ENCODE data around the gene FXYD5.
A peak's percentile ranks its signal among the peaks of the same experiment; 100 is the strongest.
"Not testable (repeated sequence)": the region's sequence is repeated elsewhere in the genome, so short reads cannot be mapped to it uniquely, and the experiment has no call there.

FXYD5 gene

DNA sequence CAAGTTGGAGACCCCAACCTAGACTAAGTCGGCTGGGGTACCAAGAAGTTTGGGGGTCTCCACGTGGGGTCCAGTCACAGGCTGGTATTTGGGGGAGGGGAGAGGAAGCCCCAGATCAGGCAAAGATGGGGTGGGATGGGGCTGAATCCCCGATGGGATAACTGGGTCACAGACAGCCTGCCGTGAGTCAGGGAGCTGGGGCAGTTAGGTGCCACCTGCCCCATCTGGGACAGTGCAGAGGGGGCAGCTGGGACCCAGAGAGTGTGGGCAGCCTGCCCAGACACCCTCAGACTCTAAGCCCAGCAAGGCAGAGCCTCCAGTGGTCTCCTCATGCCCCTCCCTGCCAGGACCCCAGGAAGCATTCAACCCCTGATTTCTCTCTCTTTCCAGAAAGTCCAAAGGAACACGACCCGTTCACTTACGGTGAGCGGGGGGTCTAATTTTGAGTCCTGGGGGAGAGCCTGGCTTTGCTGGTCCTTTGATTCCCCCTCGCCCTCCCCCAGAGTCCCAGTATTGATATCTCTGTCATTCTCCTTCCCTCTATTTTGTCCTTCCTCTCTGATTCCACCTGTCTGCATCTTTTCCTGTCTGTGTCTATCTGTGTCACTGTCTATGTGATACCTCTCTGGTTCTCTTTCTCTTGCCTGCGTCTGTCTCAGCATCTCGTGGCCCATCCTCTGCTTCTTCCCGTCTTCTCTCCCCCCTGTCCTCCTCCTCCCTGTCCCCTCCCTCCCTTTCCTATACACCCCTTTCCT, 14.2 kb upstream of the FXYD5 start:
- DNase-seq: no peak

DNA sequence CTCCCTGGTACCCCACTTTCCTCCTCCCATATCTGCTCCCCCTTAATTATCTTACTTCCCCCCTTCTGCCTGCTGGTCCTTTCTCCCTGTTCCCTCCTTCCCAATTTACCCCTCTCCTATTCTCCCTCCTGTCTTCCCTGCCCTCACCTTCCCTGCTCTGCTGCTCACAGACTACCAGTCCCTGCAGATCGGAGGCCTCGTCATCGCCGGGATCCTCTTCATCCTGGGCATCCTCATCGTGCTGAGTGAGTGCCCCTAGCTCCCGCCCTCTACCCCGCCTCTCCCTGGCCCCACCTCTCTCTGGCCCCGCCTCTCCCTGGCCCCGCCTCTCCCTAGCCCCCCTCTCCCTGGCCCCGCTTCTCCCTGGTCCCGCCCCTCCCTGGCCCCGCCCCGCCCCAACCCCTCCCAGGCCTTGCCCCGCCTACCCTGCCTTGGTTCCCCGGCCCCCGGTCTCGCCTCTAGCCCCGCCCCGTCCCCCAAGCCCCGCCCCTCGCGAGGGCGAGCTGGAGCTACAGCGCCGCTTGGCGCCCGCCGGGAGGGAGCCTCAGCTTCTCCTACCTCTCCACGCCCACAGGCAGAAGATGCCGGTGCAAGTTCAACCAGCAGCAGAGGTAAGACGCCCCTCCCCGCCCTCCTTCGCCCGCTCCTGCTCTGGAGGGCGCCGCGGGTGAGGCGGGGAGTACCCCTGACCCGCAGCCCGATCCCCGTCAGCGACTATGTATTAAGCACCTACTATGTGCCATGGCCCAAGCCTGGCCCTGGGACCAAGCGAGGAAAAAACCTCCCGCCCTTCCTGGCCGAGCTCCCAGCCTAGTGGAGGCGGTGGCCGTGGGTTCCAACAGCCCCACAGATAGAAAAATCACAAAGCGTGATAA, 13.3 kb upstream of the FXYD5 start:
- DNase-seq: peak; percentile 88 to 97 (median 95)

DNA sequence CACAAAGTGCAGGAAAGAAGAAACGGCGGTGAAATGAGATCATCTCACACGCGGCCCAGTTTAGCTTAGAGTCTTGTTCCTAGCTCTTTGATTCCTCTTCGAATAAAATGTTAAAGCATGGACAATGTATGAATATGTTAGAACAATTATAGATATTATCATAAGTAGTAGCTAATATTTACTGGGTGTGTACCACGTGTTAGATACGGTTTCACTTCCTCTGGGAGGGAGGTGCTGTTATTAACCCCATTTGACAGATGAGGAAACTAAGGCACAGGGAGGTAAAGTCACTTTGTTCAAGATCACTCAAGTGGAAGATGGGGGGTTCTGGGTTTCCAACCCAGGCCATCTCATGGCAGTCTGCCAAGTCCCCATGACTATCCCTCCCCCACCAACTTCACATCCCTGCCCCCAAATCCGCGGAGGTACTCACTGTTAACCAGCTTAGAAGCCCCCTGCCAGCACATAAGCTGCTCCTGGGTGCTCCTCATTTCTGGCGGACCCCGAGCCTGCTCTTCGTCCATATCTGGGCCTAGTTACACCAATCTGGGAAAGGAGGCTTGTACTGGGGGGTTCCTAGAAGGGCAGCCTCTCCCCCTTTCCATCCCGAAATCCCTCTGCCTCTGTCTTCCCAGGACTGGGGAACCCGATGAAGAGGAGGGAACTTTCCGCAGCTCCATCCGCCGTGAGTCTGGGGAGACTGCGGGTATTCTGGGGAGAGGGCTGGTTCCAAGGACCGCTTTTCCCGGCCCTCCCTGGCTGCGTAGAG, 12.5 kb upstream of the FXYD5 start:
- DNase-seq: peak in 3 of 6 experiments; percentile 4 to 31 (median 12)

DNA sequence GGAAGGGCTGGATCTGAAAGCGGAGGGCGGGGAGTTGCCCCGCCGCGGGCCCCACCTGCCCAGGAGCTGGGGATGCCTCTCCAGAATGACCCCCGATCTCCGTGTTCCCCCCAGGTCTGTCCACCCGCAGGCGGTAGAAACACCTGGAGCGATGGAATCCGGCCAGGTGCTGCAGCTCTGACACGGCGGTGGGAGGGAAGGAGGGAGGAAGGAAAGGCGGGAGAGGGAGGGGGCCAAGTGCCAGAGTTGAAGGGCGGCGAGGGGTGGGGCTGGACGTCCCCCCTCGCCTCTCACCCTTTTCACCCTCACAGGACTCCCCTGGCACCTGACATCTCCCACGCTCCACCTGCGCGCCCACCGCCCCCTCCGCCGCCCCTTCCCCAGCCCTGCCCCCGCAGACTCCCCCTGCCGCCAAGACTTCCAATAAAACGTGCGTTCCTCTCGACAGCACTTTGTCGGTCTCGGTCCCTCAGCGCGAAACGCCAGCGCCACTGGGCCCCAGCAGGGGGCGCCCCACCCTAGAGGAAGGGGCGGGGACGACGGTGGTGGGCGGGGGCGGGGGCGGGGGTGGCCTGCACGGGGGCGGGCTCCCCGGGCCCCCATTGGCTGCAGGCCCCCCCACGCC, 11.8 kb upstream of the FXYD5 start:
- DNase-seq: peak; percentile 20 to 76 (median 68)

DNA sequence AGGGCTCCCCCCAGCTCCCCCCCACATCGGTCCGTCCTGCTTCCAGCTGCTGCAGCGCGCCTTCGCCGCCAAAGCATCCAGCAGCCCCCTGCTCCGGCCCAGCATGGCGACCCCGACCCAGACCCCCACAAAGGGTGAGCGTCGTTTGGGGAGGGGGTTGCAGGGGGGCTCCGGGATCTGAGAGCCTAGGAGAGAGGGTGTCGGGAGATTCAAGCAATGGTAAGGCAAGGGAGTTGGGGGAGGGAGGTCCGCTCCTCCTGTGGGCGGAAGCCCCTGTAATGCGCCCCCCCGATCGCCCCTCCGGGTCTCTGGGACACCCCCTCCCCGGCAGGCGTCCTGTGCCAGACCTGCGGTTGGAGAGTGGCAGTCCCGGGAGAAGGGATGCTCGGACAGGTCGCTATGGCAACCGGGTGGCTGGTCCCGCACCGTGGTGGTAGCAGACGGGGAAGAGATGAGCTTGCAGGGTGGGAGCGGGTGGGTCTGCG, 11.3 kb upstream of the FXYD5 start, which contains the start of gene FXYD7:
FXYD7 (plus strand) TSS at position 25 of the 485 bp plus-strand sequence; CDS start at position 104, 79 bp downstream.
- DNase-seq: peak in 3 of 6 experiments; percentile 29 to 34 (median 31)

DNA sequence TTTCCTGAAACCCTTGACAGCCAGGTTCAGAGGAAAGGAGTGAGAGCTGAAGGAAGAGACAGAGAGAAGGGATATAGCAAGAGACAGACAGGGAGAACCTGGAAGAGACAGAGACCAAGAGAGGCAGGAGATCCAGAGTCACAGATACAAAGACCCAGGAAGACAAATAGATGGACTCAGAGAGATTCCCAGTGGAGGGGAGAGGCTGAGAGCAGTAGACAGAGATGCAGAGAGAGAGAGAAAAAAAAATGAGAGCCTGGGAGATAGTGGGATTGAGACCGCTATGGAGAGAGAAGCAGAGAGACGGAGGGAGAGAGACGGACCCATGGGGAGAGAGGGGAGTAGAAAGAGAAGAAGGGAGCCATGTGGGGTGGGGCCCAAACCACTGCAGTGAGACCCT, 10.7 kb upstream of the FXYD5 start:
- no peak for DNase-seq

DNA sequence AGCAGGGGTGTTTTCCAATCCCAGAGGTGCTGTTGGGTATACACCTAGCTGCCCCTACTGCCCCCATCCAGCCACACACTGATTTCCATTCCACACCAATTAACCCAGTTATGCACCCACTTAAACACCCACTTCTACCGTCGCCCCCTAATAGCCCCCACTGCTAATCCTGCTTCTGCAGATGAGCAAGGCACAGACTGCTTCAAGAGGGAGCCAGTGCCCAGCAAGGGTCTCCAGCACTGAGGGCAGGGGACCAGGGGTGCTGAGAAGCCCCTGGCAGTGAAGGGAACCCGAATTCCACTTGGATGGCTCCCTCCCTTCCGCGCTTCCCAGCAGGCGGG, 10.3 kb upstream of the FXYD5 start:
- no peak for DNase-seq

DNA sequence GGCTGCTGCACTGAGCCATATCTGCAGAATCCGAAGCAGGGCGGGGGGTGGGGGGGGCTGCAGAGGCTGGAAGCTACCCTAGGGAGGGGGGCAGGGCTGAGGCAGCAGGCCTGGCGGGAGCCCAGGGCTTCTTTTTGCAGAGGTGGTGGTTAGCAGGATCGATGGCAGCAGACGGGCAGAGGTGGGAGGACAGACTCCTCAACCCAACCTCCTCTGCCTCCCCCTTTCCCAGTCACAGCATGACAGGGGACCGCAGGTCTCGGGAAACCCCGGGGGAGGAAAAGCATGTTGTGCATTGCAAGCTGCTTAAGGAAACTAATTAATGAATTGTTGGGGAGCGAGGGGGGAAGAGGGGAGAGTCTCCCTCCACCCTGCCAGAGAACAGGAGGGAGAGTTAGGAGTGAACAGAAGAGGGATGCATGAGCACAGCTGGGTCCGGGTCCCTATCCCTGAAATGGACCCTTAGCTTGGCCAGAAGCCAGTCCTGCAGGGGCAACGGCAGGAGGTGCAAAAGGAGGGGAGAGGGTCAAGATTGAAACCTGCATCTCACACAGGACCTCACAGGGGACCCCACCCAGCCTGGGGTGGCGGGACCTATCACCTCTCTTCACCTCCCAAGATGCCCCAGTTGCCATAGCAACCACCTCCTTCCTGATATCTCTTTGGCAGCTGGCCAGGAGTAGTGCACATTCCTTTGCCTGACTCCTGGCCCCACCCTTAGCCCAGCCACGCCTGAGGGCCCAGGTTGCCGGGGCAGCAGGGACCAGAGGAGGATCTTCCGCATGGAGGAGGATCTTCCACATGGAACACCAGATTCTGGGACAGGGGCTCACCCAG, 9.7 kb upstream of the FXYD5 start:
- DNase-seq: peak in 4 of 6 experiments; percentile 13 to 46 (median 22)

DNA sequence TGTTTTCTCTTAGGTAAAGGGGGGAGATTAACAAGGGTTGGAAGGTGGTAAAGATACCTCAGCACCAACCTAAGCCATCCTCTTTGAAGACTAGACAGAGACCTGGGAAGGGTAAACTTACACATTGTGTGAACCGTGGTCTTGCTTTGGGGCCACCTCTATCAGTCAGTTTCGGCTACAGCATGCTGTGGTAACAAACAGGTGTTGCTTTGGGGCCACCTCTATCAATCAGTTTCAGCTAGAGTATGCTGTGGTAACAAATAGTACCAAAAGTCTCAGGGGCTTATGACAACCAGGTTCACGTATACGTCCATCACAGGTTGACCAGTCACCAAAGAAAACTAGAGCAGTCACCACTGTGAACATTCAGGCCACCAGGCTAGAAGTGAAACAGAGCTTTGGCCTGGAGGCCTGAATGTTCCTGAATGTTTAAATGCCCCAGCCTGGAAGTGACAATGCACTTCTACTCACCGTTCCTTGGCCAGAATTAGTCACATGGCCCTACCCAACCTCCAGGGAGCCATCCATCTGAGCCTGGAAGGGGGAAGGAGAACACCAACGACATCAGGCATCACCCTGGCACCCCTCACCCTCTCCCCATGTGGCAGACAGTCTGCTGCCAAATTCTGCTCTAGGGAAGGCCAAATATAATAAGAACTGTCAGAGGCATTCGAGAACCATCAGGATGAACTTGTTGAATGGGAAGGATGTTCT, 7.6 kb upstream of the FXYD5 start:
- no peak for DNase-seq

DNA sequence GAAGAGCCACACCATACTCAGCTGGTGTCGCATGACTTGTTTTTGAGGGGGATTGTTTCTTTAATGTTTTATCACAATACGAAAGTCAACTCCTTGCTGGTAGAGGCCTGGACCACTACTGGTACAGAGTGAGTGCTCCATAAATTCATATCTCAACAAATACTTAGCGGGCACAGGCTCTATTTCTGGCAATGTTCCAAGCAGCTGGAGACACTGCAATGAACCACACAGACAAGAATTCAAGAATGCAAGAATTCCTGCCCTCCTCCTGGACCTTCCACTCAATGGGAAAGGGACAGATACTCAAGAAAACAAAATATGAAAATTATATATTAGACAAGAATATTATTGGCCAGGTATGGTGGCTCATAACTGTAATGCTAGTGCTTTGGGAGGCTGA, 5.1 kb upstream of the FXYD5 start:
- DNase-seq: no peak

DNA sequence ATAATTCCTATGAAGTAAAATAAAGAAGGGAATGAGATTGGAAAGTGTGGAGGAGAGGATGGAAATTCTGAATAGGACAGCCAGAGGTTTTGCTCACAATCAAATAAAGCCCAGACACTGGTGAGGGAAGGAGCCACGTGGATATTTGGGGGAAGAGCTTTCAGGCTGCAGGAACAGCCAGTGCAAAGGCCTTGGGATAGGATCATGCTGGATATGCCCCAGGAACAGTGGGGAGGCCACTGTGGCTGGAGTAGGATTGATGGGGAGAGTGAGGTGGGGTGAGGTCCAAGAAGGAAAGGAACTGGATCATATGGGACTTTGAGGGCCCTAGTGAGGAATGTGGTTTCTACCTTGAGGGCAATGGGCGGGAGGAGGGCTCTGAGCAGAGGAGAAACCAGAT, 4.1 kb upstream of the FXYD5 start:
- DNase-seq: no peak

DNA sequence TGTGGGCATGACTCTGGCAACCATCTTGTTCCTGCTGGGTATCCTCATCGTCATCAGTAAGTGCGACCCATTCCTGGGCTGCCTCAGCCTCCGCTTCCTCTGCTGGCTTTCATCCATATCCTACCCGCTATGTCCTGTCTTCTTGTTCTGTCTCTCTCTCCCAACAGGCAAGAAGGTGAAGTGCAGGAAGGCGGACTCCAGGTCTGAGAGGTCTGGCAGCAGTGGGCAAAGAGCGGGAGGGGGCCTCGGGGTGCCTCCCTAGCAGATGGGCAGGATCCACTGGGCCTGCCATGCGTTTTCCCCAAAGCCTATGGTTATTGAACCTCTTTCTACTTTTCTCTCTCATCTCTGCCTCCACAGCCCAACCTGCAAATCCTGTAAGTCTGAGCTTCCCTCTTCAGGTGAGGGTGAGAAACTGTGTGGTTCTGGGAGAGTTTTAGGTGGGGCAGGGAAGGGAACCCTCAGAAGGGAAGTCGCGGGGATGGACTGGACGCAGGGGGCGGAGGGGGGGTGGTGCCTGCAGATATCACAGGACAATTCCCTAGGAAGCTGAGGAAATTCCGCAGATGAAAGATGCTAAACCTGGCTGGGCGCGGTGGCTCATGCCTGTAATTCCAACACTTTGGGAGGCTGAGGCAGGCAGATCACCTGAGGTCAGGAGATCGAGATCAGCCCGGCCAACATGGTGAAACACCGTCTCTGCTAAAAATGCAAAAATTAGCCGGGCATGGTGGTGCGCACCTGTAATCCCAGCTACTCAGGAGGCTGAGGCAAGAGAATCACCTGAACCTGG, 3.1 kb upstream of the FXYD5 start:
- DNase-seq: no peak

DNA sequence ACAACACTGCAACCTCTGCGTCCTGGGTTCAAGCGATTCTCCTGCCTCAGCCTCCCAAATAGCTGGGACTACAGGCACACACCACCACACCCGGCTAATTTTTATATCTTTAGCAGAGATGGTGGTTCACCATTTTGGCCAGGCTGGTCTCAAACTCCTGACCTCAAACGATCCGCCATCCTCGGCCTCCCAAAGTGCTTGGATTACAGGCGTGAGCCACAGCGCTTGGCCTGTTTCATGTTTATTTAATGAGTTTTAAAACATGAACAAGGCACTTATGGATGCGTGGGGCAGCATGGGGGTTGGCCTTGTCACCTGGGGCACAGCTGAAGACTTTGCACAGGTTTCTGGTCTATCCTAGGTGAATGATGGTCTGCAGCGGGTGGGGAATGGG, 1.4 kb upstream of the FXYD5 start:
- DNase-seq: not testable (repeated sequence)

DNA sequence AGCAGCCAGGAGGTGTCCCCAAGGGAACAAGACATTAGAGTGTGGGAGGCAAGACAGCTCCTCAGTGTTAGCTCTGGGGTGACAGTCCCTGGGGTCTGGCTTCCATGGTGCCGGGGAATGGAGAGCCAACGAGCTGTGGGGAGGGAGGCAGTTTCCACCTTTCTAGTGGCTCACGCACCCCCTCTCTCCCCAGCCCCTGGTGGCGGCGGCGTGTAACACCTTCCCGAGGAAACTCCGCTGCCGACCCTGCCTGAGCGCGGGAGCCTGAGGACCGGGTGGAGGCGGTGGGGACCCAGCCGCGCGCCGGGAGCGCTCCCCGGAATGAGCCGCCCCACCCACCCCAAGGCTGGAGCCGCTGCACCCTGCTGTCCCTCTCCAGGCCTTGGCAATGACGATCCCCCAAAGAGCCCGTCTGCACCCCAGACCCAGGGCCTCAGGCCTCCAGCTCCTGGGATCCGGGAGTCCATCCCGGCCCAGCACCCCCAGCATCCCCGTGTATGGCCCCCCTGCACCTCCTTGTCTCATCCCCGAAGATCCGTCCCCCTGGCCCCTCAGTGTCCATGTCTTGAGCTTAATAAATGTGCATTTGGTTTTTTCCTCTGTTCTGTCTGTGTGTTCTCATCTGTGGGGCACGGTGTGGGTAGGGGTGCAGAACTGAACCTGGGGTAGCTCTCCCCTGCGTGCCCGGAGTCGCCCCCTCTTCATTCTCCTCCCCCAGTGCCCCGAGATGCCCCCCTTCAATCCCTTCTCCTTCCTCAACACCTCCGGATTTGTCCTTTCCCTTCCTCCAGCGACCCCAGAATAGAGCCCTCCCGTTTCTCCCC, 622 bp upstream of the FXYD5 start:
- peak; percentile 38 to 74 (median 64) for DNase-seq

DNA sequence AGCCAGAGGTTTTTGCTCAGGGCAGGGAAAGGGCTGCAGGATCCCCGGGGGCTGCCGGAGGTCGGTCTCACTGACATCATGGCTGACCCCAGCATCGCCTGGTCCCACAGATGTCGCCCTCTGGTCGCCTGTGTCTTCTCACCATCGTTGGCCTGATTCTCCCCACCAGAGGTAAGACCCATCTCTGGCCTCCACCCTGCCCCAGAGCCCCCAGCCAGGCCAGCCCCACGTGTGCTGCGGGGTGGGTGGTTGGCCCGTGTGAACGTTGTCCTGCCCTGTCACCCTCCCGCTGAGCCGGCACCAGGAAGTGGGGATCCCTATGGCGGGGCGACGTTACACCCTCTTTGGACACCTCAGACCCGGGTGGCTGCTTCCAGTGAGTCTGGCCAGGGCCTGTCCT, 906 bp downstream of the FXYD5 start:
- peak in 1 of 6 experiments; percentile 35 for DNase-seq

DNA sequence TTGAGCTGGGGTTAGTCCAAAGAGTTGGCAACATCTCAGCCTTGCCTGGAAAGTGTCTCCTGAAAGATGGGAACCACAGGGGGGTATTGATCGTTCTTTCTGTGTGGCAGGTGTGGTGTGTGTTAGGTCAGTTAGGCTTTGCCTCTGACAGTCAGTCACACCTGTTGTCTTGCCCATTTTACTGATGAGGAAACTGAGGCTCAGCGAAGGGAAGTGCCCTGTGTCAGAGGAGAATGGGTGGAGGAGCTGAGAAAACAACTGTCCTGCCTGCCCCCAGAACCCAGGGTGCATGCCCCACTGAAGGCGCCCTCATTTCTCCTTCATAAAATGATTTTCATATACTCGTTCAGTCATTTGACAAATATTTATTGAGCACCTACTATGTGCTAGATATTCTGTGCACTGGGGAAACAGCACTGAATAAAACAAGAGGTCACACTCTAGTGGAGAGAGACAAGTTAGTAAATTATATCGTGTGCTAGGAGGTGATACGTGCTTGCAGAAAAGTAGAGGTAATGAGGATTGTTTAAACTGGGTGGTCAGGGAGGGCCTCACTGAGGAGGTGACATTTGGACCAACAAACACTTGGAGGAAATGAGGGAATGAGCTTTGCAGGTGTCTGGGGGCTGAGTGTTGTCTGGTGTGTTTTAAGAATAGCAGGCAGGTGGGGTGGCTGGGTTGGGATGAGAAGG, 1.6 kb downstream of the FXYD5 start:
- DNase-seq: no peak

DNA sequence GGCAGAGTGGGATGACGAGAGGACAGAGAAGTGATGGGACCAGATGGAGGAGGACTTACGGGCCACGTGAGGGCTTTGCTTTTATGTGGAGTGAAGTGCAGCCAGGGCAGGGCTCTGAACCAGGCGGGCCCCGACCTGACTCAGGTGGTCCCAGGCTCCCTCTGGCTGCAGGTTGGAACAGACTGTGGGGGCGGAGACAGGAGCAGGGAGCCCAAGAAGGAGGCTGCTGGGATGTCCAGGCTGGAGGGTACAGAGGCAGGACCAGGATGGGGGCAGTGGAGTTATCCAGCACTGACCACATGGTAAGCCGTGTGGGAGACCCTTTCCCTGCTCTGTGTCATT, 2.1 kb downstream of the FXYD5 start:
- peak in 3 of 6 experiments; percentile 63 to 80 (median 72) for DNase-seq

DNA sequence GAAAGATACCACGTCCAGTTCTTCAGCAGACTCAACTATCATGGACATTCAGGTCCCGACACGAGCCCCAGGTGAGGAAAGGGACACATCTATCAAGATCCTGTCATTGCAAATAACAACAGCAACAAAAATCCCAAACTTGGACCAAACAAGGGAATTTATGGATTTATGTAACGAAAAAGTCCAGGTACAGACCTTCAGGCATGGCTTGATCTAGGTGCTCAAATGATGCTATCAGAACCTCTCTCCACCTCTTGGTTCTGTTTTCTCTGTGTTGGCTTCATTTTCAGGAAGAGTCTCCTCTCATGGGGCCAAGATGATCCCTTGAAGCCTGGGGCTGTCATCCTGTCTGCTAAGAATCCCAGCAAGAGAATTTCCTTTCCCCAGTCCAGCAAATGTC, 2.9 kb downstream of the FXYD5 start:
- no peak for DNase-seq

DNA sequence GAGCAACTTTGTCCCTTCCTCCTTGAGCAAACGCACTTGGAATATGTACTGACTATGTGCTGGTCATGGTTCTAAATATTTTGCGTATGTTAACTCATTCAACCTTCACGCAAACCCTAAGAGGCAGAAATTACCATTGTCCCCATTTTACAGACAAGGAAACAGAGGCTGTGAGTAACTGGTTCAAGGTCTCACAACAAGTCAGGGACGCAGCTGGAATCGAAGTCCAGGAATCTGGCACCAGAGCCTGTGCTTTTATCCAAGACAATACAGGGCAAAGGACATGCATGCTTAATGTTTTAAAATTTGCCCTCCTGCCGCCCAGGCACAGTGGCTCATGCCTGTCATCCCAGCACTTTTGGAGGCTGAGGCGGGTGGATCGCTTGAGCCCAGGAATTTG, 5.1 kb downstream of the FXYD5 start:
- no peak for DNase-seq
